GM19438 (cell line): Measurements from ENCODE around the gene ZNF629.

Experiments
- ATAC-seq: cut with Tn5 transposase; IDR thresholded peaks from one replicate; pipeline ENCODE4 v1.9.1; 2021; ENCODE audit warnings: low read depth; ENCODE audit not compliant: unreplicated experiment

ZNF629 gene

DNA sequence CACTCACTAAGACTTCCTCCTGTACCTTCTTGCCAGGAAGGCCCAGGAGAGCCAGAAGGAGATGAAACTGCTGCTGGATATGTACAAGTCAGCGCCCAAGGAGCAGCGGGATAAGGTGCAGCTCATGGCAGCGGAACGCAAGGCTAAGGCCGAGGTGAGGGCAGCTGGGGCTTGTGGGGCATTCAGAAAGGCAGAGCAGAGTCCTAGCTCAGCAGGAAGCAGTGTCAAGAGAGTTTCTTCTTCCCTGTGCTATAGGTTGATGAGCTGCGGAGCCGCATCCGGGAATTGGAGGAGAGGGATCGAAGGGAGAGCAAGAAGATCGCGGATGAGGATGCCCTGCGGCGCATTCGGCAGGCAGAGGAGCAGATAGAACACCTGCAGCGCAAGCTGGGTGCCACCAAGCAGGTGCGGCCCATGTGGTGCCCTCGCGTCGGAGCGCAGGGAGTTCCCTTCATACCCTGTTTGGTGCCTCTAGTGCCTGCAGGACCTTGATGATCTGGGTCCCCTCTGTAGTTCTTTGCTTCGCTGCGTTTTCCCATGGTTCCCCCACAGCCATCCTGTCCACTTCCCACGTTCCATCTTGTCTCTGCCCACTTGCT, 18.3 kb downstream of the ZNF629 start:
- ATAC-seq = no peak

DNA sequence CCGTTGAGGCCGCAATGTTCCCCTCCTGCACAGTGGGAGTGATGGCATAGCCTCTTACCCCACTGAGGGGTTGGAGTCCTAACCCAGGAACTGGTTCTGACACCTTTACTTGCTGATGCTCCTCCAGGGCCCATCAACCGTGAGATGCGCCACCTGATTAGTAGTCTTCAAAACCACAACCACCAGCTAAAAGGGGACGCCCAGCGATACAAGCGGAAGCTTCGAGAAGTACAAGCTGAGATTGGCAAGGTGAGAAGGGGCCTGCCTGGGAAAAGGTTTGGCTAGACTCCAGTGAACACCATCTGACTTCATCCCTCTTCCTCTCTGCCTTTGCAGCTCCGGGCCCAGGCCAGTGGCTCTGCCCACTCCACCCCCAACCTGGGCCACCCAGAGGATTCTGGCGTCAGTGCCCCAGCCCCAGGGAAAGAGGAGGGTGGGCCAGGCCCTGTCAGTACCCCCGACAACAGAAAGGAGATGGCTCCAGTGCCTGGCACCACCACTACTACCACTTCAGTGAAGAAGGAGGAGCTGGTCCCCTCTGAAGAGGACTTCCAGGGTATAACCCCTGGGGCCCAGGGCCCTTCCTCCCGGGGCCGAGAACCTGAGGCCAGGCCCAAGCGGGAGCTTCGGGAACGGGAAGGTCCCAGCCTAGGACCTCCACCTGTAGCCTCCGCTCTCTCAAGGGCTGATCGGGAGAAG, 19.1 kb downstream of the ZNF629 start:
- no peak for ATAC-seq

DNA sequence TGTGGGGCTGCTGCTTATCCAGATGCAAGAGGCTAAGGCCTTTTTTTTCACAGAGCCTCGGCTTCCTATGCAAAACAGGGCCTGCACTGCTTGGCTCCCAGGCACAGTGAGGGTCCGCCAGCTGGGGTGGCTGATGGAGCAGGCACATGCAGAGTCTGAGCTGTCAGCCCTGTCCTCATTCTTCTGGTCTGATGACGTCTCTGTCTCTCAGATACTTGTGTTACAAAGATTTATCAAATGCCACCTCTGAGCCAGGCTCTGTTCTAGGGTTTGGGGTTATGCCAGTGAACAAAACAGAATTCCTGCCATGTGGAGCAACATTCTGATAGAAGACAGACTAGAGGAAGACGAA, 20.1 kb downstream of the ZNF629 start:
- no peak for ATAC-seq

DNA sequence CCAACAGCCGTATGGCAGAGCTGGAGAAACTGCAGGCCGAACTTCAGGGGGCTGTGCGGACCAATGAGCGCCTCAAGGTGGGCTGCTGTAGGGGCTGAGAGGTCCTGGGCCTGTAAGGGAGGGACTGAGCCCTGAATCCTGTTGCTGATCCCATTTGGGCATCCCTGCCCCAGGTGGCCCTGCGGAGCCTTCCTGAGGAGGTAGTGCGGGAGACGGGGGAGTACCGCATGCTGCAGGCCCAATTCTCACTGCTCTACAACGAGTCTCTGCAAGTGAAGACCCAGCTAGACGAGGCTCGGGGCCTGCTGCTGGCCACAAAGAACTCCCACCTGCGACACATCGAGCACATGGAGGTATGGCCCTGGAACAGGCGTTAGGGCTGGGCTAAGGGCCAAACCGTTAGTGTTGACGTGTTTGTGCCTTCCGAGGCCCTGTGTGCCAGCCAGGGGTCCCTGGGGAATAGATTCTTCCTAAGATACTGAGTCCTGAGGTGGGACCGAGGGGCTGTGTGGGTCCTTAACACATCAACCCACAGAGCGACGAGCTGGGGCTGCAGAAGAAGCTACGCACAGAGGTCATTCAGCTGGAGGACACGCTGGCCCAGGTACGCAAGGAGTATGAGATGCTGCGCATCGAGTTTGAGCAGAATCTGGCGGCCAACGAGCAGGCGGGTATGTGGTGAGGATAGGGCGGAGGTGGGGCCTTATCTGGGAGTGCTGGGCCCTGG, 20.6 kb downstream of the ZNF629 start:
- no peak for ATAC-seq

DNA sequence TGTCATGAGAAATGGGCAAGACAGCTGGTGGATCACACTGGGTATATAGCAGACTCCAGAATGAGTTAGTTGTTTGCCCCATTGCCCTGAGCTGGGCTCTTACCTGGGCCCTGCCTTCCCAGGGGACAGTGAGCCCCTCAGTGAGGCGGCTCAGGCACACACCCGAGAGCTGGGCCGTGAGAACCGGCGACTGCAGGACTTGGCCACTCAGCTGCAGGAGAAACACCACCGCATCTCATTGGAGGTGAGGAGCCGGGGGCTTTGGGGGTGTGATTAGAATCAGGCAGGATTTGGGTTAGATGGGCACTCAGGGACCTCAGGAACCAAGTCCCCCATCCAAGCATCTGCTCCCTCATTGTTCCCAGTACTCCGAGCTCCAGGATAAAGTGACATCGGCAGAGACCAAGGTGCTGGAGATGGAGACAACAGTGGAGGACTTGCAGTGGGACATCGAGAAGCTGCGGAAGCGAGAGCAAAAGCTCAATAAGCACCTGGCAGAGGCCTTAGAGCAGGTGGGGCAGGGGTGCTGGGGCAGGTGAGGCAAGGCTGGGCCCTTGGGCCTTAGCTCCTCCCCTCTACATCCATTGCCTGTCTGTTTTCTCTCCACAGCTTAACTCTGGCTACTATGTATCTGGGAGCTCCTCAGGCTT, 22.1 kb downstream of the ZNF629 start:
- ATAC-seq = no peak

DNA sequence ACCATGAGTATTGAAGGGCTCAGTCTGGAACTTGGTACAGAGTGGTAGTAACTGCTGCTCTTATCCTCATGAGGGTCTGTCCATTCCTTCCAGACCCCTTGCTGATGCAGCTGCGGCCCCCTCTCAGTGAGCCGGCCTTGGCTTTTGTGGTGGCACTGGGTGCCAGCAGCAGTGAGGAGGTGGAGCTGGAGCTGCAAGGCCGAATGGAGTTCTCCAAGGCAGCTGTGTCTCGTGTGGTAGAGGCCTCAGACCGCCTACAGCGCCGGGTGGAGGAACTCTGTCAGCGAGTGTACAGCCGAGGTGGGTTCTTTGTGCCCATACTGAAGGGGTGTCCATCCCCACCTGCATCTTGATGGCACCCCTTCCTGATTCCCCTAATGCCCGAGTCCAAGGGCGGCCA, 22.9 kb downstream of the ZNF629 start:
- ATAC-seq = no peak

DNA sequence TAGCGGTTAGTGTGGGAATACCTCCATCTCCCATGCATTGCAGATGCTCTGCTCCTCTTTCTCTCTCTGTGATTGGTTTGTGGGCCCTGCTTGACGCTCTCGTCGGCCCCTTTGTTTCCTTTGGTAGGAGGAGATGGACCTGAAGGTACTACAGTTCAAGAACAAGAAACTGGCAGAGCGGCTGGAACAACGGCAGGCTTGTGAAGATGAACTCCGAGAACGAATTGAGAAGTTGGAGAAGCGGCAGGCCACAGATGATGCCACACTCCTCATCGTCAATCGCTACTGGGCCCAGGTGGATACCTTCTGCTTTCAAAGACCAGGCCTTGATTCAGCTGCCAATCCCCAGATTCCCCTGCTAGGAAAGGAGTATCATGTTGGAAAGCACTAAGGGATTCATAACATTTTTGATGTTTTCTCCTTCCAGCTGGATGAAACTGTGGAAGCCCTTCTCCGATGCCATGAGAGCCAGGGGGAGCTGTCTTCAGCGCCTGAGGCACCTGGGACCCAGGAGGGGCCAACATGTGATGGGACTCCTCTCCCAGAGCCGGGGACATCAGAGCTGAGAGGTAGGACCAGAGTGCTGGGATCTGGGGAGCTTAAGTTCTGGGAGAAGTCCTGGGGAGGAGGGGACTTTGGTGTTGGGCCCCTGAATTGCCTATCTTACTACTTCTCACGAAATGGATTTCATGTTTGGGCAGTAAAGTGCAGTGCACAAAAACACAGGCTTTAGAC, 23.8 kb downstream of the ZNF629 start:
- no peak for ATAC-seq

DNA sequence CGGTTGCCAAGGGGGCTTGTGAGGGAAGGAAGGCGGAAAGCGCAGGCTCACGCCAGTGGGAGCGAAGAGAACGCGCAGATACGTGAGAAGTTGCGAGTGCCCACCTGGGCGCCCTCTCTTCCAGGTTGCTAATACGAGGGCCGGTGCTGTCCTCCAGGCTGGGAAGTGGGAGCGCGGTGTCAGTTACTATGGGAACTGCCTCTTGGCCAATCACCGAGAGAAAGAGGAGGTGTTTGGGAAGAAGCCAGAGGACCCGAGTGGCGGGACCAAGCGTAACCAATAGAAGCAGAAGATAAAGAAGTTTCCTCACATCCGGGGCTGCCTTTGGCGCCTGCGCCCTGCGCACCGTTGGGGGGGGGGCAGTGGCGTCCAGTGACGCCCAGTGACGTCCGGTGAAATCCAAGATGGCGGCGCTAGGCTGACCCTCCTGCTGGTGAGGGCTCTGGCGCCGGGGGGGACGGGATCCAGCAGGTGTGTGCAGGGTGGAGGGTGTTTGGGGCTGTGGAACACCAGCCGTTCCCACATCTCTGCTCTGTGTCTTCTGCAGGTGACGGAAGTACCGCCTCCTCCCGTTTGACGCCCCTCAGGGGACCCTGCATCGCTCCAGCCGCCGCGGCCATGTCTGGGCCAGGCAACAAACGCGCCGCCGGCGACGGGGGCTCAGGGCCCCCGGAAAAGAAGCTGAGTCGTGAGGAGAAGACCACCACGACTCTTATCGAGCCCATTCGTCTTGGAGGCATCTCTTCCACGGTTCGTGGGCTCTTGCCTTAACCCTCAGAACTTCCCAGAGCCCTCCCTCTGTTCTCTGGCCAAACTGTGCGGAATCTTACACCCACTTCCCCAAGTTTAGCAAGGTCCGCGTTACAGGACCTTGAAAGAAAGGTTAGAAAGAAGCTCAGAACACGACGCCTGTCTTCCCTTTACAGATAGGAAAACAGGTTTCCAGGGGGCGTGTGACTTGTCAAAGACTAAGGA, 24.8 kb downstream of the ZNF629 start, which contains the start of the genes CFAP119 and RNF40:
Gene CFAP119 (minus strand): TSS at position 135 of the 975 bp plus-strand sequence. CDS start 314 bp downstream, outside the sequence.
Gene RNF40 (plus strand): TSS at position 395 of the 975 bp plus-strand sequence. CDS start 224 bp downstream, at position 619.
- ATAC-seq = peak; percentile 87

DNA sequence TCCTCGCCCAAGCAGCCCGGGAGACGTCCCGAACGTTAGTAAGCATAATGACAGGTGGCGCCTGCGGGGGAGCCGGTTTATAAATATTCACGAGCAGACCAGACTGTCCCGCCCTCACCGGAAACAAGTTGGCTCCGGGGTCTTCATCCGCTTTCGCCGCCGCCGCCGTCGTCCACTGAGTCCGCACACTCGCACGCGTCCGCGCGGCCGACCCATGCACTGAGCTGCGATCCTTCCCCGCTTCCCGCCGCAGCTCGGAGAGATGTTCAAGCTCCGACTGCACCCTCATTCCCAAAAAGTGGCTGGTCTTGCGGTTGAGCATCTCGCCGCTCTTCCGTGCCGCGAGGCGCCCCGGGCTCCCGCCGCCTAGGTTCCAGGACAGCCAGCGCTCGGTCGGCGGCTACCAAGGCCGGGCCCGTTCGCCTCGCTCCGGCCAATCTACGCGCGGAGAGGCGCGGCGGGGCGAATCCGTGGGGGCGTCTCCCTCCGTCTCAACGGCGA, 25.5 kb downstream of the ZNF629 start:
- peak; percentile 25 for ATAC-seq

DNA sequence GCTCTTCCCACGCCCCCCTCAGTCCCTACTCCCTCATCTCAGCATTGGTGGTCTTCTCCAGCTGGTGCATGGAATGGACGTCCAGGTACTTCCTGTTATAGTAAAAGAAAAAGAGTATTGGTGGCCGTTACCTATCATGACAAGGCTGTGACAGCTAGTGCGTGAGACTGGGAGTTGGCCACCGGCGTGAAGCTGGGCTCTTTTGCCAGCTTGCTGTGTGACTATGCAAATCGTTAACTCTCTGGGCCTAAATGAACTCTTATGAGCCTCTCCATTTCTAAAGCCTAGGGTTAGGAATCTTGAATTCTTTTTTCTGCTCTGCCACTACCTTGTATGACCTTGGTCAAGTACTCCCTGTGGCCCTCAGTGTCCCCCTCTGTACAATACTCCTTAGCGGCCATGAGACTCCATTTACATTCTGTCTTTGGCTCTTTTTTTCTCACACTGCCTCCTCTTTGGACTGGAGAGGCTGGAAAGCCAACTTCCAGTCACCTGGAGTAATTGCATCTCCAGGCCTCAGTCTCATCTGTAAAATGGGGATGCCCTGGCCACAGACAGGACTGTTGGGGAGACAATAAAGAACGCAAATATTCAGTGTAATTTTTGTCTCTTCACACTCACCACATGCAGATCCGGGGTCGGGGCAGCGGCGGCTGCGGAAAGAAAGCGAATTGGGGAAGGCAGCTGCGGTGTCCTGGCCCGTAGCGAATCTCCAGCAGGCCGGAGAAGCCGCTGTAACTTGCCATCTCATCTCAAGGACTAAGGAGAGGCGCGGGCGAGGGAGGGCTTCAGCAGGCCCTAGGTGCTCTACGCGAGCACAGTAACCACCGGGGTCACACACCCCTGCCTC, 26.2 kb downstream of the ZNF629 start:
- no peak for ATAC-seq

DNA sequence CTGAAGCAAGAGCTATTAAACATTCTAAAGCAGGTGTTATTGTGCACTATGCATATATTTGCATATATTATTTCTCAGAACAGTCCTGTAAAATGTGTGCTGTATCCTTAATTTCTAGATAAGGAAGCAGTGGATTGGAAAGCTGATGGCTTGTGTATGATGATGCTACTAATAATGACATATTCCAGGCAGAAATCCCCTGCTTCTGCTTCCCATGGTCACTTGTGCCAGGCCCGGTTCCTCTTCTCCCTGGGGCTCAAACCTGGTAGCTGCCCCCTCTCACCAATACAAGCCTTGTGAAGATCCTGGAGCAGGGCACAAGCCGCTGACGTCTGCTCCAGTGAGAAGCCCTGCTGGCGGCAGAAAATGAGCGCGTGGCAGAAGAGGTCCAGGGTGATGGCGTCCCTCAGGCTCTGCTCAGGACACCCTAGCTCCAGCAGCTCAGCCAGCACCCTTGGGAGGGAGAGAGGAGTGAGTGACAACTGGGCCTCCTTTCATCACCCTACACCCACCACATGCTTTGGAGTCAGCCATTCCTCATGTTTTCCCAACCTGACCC, 26.9 kb downstream of the ZNF629 start:
- no peak for ATAC-seq

DNA sequence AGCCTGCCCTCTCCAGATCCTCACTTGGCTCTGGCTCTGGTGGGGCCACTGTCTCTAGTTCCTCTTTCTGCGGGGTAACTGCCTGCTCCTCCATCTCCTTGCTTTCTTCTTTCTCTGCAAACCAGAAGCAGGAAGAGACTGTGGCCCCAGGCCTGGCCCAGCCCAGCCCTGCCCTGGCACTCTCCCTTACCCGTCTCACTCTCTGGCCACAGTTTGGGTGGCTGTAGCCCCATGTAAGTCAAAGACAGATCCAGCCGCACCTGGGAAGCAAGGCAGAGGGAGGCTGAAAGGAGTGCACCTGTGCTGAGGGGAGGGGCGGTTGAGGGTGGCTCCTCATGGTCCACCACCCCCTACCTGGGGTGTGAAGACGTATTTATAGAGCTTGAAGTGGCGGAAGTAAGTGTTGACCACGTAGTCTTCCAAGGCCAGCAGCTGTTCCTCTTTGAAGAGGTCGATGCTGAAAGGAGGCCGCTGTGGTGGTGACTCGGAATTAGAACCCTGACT, 28.0 kb downstream of the ZNF629 start:
- no peak for ATAC-seq

DNA sequence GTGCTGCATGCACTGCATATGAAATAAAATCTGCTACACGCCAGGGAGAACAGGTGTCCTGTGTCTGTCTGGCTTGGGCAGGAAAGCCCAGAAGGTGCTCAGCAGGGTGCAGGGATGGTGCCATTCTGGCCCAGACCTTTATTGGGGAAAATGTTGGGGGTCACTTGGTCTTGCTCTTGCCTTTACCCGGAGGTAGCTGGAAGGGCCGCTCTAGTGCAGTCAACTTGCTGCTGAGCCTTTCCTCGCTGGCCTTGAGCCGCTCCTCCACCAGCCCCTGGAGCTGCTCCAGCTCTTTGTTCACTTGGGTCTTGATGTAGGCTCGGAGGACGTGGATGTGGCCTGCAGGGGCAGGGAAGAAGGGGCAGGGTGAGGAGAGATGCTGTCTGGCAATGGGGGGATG, 29.7 kb downstream of the ZNF629 start:
- no peak for ATAC-seq

DNA sequence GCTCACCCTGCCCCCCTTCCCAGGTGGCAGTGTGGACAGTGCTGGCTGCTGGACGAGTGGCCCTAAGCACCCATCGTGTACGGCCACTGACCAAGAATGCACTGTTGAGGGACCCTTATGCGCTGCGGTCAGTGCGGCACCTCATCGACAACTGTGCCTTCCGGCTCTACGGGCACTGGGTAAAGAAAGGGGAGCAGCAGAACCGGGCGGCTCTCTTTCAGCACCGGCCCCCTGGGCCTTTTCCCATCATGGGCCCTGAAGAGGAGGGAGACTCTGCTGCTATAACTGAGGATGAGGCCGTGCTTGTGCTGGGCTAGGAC, 30.3 kb downstream of the ZNF629 start:
- no peak for ATAC-seq

DNA sequence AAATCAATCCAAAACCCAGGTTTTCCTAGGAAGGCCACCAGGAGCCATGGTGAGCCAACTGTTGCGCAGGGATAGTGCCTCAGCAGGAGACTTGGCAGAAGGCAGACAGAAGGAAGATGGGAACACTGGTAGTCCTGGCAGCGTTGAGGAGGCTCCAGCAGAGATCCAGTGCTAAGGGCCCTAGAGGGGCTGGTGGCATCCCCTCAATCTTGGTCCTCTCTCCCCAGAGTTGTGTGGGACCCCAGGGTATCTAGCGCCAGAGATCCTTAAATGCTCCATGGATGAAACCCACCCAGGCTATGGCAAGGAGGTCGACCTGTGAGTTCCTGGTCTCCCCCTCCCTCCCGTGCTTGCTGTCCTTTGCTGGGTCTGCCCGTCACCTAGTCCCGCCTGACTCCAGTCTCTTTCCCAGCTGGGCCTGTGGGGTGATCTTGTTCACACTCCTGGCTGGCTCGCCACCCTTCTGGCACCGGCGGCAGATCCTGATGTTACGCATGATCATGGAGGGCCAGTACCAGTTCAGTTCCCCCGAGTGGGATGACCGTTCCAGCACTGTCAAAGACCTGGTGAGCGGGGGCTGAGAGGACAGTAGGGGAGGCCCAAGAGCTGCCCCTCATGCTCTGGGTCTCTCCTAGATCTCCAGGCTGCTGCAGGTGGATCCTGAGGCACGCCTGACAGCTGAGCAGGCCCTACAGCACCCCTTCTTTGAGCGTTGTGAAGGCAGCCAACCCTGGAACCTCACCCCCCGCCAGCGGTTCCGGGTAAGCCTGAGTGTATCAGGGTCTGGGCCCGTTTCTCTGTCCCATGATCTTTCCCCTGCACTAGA, 30.8 kb downstream of the ZNF629 start:
- no peak for ATAC-seq

DNA sequence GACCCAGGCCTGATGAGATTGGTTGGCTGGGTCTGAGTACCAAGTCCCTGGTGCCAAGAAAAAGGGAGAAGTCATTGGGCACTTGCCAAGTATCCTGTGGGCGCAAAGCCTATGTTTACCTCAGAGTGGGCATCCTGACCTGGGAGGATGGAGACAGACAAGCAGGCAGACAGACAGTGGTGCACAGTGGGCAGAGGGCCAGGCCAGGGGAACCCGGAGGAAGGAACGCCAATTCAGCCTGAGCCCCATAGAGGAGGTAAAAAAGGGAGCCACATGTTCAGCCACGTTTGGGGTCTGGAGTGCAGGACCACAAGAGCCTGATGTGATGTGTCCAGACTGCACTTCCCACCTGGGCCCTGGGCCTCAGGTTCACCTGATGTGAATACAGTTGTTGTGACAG, 33.4 kb downstream of the ZNF629 start:
- no peak for ATAC-seq

DNA sequence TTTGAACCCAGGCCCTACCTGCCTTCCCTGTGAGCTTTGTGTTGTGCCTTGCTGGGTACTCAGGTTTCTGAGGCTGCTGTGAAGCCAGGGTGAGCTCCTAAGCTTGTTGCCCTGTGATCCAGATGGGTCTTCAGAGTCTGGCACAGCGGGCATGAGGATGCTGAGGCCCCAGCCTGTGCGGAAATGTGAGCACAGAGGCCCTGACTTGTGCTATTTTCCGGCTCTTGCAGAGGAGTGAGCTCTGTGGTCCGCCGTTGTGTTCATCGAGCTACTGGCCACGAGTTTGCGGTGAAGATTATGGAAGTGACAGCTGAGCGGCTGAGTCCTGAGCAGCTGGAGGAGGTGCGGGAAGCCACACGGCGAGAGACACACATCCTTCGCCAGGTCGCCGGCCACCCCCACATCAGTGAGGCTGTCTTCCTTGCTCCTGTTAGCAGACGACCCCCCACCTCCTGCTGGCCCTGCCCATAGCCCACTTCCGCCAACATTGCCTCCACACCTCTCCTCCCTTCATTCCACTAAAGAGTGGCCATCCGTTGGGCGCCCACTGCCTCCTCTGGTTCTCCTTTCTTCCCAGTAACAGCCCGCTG, 36.0 kb downstream of the ZNF629 start:
- no peak for ATAC-seq
